Measurements from ENCODE around the gene CCNB1. TPM values are rescaled to one million over a fixed set of nuclear protein-coding genes. Genes with fewer than 3 reads are reported as not detected.
"Not testable (repeated sequence)": the region's sequence is repeated elsewhere in the genome, so short reads cannot be mapped to it uniquely, and the experiment has no call there.

The CCNB1 gene
- 100 to 1,000 TPM; 117 to 128 TPM for total RNA-seq

DNA sequence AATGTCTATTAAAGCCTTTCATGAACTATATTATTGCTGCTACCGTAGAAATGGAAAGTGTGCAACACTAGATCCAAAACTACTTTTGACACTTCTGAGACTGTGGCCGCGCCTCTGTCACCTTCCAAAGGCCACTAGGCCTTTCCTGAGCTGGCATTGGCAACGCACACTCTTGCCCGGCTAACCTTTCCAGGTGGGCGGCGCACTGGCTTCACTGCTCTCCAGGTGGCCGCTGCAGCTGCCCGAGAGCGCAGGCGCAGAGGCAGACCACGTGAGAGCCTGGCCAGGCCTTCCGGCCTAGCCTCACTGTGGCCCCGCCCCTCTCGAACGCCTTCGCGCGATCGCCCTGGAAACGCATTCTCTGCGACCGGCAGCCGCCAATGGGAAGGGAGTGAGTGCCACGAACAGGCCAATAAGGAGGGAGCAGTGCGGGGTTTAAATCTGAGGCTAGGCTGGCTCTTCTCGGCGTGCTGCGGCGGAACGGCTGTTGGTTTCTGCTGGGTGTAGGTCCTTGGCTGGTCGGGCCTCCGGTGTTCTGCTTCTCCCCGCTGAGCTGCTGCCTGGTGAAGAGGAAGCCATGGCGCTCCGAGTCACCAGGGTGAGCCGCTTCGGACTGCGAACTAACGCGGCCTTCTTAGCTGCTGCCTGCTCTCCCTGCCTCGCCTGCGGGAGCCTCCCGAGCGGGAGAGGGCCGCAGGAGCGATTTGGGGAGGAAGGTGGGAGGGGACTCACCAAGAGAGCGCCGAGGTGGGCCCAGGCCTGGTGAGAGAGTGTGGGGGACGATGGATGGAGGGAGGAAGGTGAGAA, at the start of gene CCNB1:
TSS of gene CCNB1 (plus strand) at position 465 of the 807 bp plus-strand sequence. CDS start at position 578, 113 bp downstream.
- Mint-ChIP-seq H3K27me3 (ENCODE audit: low read depth) (no peaks in the 10 kb centered on the region), H3K4me1 (ENCODE audit: low read depth) (peaks cover 27% of the 10 kb centered on the region), H3K36me3 (ENCODE audit: insufficient read depth in 2 of 2) (peaks cover 15 to 28% of the 10 kb centered on the region in 2 donors), H3K27ac (peak within 1 kb of the TSS; percentile 94), H3K4me3 (peak within 1 kb of the TSS; percentile 96), H3K9me3 (no peaks in the 10 kb centered on the region)
- peak; percentile 98 to 99 for DNase-seq
- peak; percentile 99 for ATAC-seq (replicated peaks in 1 of 2)

DNA sequence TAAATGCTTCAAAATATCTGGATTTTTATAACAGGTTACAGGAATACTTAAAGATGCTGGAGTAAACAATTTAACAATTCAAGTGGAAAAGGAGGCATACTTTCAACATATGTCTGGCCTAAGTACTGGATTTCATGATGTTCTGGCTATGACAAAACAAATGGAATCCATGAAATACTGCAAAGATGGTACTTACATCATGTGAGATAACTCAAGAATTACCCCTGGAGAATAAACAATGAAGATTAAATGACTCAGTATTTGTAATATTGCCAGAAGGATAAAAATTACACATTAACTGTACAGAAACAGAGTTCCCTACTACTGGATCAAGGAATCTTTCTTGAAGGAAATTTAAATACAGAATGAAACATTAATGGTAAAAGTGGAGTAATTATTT, 37.5 kb upstream of the CCNB1 start:
- Mint-ChIP-seq H3K4me1 (ENCODE audit: low read depth) (no peaks in the 10 kb centered on the region), H3K27ac (no peak overlapping the region), H3K27me3 (ENCODE audit: low read depth) (no peaks in the 10 kb centered on the region), H3K36me3 (ENCODE audit: insufficient read depth in 2 of 2) (peaks cover 0 to 8% of the 10 kb centered on the region in 2 donors), H3K9me3 (no peaks in the 10 kb centered on the region), H3K4me3 (no peak overlapping the region)
- DNase-seq (no peak), ATAC-seq (replicated peaks in 1 of 2) (no peak)

DNA sequence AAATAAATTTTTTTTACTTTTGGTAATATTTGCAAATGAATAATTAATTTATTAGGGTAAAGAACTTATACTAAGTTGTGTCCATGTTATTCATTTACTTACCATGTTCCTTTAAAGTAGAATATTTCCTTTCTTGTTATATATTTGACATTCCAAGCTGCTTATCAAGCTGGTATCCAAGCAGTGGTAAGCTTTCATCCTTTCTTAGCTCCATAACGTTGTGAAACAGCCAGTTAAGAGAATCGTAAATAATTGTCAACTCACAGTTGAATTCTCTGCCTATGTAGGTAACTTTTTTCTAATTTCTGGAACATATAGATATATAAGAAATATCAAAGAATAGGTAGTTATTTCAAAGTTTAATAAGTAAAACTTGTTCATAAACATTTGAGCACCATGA, 36.7 kb upstream of the CCNB1 start:
- ATAC-seq (replicated peaks in 1 of 2) (no peak), DNase-seq (no peak)
- no peaks in the 10 kb centered on the region for H3K4me1 Mint-ChIP-seq (ENCODE audit: low read depth)
- no peak overlapping the region for H3K4me3 Mint-ChIP-seq
- no peak overlapping the region for H3K27ac Mint-ChIP-seq
- no peaks in the 10 kb centered on the region for H3K9me3 Mint-ChIP-seq
- peaks cover 0 to 8% of the 10 kb centered on the region in 2 donors for H3K36me3 Mint-ChIP-seq (ENCODE audit: insufficient read depth in 2 of 2)
- H3K27me3 Mint-ChIP-seq (ENCODE audit: low read depth): no peaks in the 10 kb centered on the region

DNA sequence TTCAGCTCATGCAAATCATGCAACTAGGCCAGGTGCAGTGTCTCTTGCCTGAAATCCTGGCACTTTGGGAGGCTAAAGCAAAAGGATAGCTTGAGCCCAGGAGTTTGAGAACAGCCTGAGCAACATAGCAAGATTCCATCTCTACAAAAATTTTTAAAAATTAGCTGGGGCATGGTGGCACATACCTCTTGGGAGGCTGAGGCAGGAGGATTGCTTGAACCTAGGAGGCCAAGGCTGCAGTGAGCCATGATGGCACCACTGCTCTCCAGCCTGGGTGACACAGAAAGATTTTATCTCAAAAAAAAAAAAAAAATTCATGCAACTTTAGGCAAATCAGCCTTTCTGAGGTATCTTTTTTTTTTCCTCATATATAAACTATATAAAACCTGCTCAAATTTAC, 35.6 kb upstream of the CCNB1 start:
- no peak for ATAC-seq (replicated peaks in 1 of 2)
- H3K36me3 Mint-ChIP-seq (ENCODE audit: insufficient read depth in 2 of 2): peaks cover 0 to 8% of the 10 kb centered on the region in 2 donors
- H3K4me3 Mint-ChIP-seq: no peak overlapping the region
- H3K27me3 Mint-ChIP-seq (ENCODE audit: low read depth): no peaks in the 10 kb centered on the region
- no peak overlapping the region for H3K27ac Mint-ChIP-seq
- no peak for DNase-seq
- no peaks in the 10 kb centered on the region for H3K9me3 Mint-ChIP-seq
- H3K4me1 Mint-ChIP-seq (ENCODE audit: low read depth): no peaks in the 10 kb centered on the region

DNA sequence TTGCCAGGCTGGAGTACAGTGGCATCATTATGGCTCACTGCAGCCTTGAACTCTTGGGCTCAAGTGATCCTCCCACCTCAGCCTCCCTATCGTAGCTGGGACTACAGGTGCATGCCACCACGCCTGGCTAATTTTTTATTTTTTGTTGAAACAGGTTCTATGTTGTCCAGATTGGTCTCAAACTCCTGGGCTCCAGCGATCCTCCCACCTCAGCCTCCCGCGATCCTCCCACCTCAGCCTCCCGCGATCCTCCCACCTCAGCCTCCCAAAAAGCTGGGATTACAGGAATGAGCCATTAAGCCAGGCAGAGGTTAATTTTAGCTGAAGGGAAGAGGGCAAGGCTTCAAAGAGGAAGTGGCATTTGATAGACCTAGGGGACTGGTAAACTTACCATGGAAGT, 32.8 kb upstream of the CCNB1 start:
- Mint-ChIP-seq H3K9me3 (no peaks in the 10 kb centered on the region), H3K4me3 (no peak overlapping the region)
- ATAC-seq (replicated peaks in 1 of 2): no peak

DNA sequence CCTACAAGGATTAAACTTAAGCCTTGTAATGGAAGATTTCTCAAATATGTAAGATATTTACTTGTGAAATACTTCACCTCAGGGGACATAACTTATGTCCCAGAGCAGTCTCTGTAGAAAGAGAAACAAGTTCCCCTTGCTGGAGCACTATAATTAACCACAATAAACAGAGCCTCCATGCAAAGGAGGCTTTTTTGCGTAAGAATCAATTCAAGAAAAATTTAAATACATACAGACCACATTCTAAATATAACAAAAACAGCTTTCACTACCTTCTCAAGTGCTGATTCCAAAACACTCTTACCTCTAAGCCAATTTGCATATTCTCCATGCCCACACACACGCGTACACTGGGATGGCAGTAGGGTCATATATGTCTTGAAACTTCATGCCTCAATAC, 30.7 kb upstream of the CCNB1 start:
- Mint-ChIP-seq H3K27ac (no peak overlapping the region), H3K4me3 (no peak overlapping the region), H3K9me3 (peaks cover 2 to 3% of the 10 kb centered on the region in 2 donors), H3K4me1 (ENCODE audit: low read depth) (no peaks in the 10 kb centered on the region), H3K27me3 (ENCODE audit: low read depth) (no peaks in the 10 kb centered on the region), H3K36me3 (ENCODE audit: insufficient read depth in 2 of 2) (peaks cover 0 to 9% of the 10 kb centered on the region in 2 donors)
- DNase-seq (no peak), ATAC-seq (replicated peaks in 1 of 2) (no peak)

More for the DNA sequence above, 32.8 kb upstream of the CCNB1 start:
- no peaks in the 10 kb centered on the region for H3K27me3 Mint-ChIP-seq (ENCODE audit: low read depth)
- H3K27ac Mint-ChIP-seq: no peak overlapping the region
- H3K36me3 Mint-ChIP-seq (ENCODE audit: insufficient read depth in 2 of 2): peaks cover 0 to 6% of the 10 kb centered on the region in 2 donors
- DNase-seq: no peak
- H3K4me1 Mint-ChIP-seq (ENCODE audit: low read depth): no peaks in the 10 kb centered on the region

DNA sequence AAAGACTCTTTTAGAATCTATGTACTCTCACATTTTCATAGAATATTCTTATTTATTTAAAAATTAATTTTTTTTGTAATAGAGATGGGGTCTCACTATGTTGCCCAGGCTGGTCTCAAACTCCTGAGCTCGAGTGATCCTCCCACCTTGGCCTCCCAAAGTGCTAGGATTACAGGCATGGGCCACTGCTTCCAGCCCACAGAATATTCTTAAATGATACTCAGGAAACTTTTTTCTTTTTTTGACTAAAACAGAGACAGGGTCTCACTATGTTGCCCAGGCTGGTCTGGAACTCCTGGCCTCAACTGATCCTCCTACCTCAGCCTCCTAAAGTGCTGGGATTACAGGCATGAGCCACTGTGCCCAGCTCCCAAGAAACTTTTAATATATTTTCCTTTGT, 29.7 kb upstream of the CCNB1 start:
- H3K36me3 Mint-ChIP-seq (ENCODE audit: insufficient read depth in 2 of 2); H3K27me3 Mint-ChIP-seq (ENCODE audit: low read depth); H3K27ac Mint-ChIP-seq; ATAC-seq (replicated peaks in 1 of 2); H3K9me3 Mint-ChIP-seq; H3K4me3 Mint-ChIP-seq; H3K4me1 Mint-ChIP-seq (ENCODE audit: low read depth); DNase-seq: not testable (repeated sequence)

DNA sequence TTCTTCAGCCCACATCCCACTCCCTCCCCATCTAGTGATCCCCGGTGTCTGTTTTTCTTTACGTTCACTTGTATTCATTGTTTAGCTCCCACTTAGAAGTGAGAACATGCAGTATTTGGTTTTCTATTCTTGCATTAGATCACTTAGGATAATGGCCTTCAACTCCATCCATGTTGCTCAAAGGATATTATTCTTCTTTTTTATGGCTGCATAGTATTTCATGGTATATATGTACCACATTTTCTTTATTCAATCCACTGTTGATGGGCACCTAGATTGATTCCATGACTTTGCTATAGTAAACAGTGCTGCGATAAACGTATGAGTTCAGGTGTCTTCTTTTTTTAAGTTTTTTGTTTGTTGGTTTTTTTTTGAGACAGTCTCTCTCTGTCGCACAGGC, 29.1 kb upstream of the CCNB1 start:
- Mint-ChIP-seq H3K4me1 (ENCODE audit: low read depth) (no peaks in the 10 kb centered on the region), H3K36me3 (ENCODE audit: insufficient read depth in 2 of 2) (peaks cover 0 to 10% of the 10 kb centered on the region in 2 donors), H3K4me3 (no peak overlapping the region), H3K27me3 (ENCODE audit: low read depth) (no peaks in the 10 kb centered on the region), H3K9me3 (peaks cover 2 to 3% of the 10 kb centered on the region in 2 donors), H3K27ac (no peak overlapping the region)
- no peak for DNase-seq
- no peak for ATAC-seq (replicated peaks in 1 of 2)

DNA sequence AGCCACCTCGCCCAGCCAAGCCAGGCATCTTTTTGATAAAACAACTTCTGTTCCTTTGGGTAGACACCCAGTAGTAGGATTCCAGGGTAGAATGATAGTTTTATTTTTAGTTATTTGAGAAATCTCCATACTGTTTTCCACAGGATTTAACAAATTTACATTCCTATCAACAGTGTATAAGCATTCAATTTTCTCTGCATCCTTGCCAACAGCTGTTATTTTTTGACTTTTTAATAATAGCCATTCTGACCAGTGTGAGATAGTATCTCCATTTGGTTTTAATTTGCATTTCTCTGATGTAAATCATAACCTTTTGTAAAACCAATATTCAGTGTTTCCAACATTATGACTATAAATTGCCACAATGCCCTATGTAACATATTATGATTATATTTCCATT, 28.2 kb upstream of the CCNB1 start:
- no peak overlapping the region for H3K4me3 Mint-ChIP-seq
- peaks cover 2 to 3% of the 10 kb centered on the region in 2 donors for H3K9me3 Mint-ChIP-seq
- H3K4me1 Mint-ChIP-seq (ENCODE audit: low read depth): no peaks in the 10 kb centered on the region
- DNase-seq: no peak
- H3K36me3 Mint-ChIP-seq (ENCODE audit: insufficient read depth in 2 of 2): peaks cover 1 to 6% of the 10 kb centered on the region in 2 donors
- H3K27ac Mint-ChIP-seq: no peak overlapping the region
- no peaks in the 10 kb centered on the region for H3K27me3 Mint-ChIP-seq (ENCODE audit: low read depth)
- ATAC-seq (replicated peaks in 1 of 2): no peak

DNA sequence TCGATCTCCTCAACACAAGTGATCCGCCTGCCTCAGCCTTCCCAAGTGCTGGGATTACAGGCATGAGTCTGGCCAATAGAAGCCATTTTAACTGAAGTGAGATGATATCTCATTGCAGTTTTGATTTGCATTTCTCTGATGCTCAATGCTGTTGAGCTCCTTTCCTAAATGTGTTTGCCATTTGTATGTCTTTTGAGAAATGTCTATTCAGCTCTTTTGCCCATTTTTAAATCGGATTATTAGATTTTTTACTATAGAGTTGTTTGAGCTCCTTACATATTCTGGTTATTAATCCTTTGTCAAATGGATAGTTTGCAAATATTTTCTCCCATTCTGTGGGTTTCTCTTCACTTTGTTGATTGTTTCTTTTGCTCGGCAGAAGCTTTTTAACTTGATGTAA, 26.7 kb upstream of the CCNB1 start:
- not testable (repeated sequence) for H3K9me3 Mint-ChIP-seq; ATAC-seq (replicated peaks in 1 of 2); H3K4me1 Mint-ChIP-seq (ENCODE audit: low read depth); H3K27me3 Mint-ChIP-seq (ENCODE audit: low read depth); H3K4me3 Mint-ChIP-seq; H3K27ac Mint-ChIP-seq; DNase-seq; H3K36me3 Mint-ChIP-seq (ENCODE audit: insufficient read depth in 2 of 2)

DNA sequence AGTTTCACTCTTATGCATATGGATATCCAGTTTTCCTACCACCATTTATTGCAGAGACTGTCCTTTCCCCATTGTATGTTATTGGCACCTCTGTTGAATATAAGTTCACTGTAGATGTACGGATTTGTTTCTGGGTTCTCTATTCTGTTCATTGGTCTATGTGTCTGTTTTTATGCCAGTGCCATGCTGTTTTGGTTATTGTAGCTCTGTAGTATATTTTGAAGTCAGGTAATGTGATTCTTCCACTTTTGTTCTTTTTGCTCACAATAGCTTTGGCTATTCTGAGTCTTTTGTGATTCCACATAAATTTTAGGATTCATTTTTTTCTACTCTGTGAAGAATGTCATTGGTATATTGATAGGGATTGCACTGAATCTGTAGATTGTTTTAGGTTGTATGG, 26.1 kb upstream of the CCNB1 start:
- DNase-seq: no peak
- ATAC-seq (replicated peaks in 1 of 2): no peak
- Mint-ChIP-seq H3K9me3 (peaks cover 2 to 3% of the 10 kb centered on the region in 2 donors), H3K4me1 (ENCODE audit: low read depth) (no peaks in the 10 kb centered on the region), H3K27ac (no peak overlapping the region), H3K27me3 (ENCODE audit: low read depth) (no peaks in the 10 kb centered on the region), H3K36me3 (ENCODE audit: insufficient read depth in 2 of 2) (peaks cover 1 to 6% of the 10 kb centered on the region in 2 donors), H3K4me3 (no peak overlapping the region)

DNA sequence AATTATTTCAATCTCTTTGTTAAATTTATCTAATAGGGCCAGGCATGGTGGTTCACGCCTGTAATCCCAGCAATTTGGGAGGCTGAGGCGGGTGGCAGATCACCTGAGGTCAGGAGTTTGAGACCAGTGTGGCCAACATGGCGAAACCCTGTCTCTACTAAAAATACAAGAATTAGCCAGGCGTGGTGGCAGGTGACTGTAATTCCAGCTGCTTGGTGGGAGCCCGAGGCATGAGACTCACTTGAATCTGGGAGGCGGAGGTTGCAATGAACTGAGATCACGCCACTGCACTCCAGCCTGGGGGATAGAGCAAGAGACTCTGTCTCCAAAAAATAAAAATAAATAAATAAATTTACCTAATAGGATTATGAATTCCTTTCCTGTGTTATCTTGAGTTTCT, 18.4 kb upstream of the CCNB1 start:
- H3K27ac Mint-ChIP-seq; H3K9me3 Mint-ChIP-seq; DNase-seq; H3K4me3 Mint-ChIP-seq; H3K4me1 Mint-ChIP-seq (ENCODE audit: low read depth); H3K36me3 Mint-ChIP-seq (ENCODE audit: insufficient read depth in 2 of 2); ATAC-seq (replicated peaks in 1 of 2); H3K27me3 Mint-ChIP-seq (ENCODE audit: low read depth): not testable (repeated sequence)

DNA sequence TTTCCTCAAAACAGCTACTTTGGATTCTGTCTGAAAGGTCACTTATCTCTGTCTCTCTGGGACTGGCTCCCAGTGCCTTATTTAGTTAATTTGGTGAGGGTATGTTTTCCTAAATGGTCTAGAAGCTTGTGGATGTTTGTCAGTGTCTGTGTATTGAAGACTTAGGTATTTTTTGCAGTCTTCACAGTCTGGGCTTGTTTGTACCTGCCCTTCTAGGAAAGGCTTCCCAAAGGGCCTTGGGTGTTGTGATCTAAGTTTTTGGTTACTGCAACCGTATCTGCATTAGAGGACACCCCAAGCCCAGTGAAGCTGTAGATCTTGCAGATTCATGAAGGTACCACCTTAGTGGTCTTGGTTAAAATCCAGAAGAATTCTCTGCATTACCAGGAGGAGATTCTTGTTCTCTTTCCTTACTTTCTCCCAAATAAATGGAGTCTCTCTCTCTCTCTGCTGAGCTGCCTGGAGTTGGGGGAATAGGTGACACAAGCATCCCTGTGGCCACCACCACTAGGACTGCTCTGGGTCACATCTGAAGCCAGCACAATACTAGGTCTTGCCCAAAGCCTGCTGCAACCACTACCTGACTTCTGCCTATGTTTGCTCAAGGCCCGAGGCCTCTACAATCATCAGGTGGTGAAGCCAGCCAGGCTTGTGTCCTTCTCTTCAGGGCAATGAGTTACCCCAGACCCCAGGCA, 17.8 kb upstream of the CCNB1 start:
- no peak for ATAC-seq (replicated peaks in 1 of 2)

More for the DNA sequence above, 17.8 kb upstream of the CCNB1 start:
- Mint-ChIP-seq H3K27ac (no peak overlapping the region), H3K36me3 (ENCODE audit: insufficient read depth in 2 of 2) (no peaks in the 10 kb centered on the region), H3K27me3 (ENCODE audit: low read depth) (no peaks in the 10 kb centered on the region), H3K4me1 (ENCODE audit: low read depth) (no peaks in the 10 kb centered on the region), H3K4me3 (no peak overlapping the region), H3K9me3 (no peaks in the 10 kb centered on the region)
- no peak for DNase-seq
